Left ventricle myocardium inferior (tissue), 1 donor: ENCODE data around the gene CASKIN1. TPM values are rescaled to one million over a fixed set of nuclear protein-coding genes. Genes with fewer than 3 reads are reported as not detected.
A peak's percentile ranks its signal among the peaks of the same experiment; 100 is the strongest.

Source experiments
- DNase-seq: peaks from one replicate; pipeline ENCODE4 v3.0.0-alpha.2; 2020
- H3K27ac ChIP-seq: fragments of 200-600 bp; replicated peaks from 2 replicates; pipeline ENCODE4 v1.8.0; 2021
- H3K27me3 ChIP-seq: fragments of 200-600 bp; 2 replicates; pipeline ENCODE4 v1.8.0; 2021; ENCODE audit warnings: low read depth
- H3K36me3 ChIP-seq: fragments of 200-600 bp; 2 replicates; pipeline ENCODE4 v1.8.0; 2021
- H3K4me1 ChIP-seq: fragments of 200-600 bp; 2 replicates; pipeline ENCODE4 v1.8.0; 2021
- H3K4me3 ChIP-seq: fragments of 200-600 bp; 2 replicates; pipeline ENCODE4 v1.8.0; 2021; ENCODE audit warnings: mild to moderate bottlenecking, moderate library complexity
- H3K9me3 ChIP-seq: fragments of 200-600 bp; replicated peaks from 2 replicates; pipeline ENCODE4 v1.8.0; 2021
- intact Hi-C: fragments of 100-400 bp; cut with micrococcal nuclease; formaldehyde crosslinking; loops from one replicate; pipeline ENCODE4 v1.11.0; 2022
- long read RNA-seq: library from polyadenylated mRNA; unstranded; transcript quantifications from one replicate; pipeline ENCODE4 v2.0.0, GENCODE V29; 2021
- total RNA-seq: library from RNA; stranded (reverse); fragmentation: NEBNext Ultra II Directional; extraction: Animal tissue kit (Norgen Biotek cat#: 25700); gene quantifications from one replicate; pipeline ENCODE4 v1.2.1, GENCODE V29; 2021
- TF ChIP-seq, protein P1 (sequence below): fragments of 200-600 bp; IDR thresholded peaks from 2 replicates; pipeline ENCODE4 v1.8.0; 2021; ENCODE audit warnings: antibody characterized with exemption, mild to moderate bottlenecking, borderline replicate concordance
- donor health status: DM: no; HTN: yes; CAD: no; lungs with severe emphysema.

CASKIN1 gene, protein sequence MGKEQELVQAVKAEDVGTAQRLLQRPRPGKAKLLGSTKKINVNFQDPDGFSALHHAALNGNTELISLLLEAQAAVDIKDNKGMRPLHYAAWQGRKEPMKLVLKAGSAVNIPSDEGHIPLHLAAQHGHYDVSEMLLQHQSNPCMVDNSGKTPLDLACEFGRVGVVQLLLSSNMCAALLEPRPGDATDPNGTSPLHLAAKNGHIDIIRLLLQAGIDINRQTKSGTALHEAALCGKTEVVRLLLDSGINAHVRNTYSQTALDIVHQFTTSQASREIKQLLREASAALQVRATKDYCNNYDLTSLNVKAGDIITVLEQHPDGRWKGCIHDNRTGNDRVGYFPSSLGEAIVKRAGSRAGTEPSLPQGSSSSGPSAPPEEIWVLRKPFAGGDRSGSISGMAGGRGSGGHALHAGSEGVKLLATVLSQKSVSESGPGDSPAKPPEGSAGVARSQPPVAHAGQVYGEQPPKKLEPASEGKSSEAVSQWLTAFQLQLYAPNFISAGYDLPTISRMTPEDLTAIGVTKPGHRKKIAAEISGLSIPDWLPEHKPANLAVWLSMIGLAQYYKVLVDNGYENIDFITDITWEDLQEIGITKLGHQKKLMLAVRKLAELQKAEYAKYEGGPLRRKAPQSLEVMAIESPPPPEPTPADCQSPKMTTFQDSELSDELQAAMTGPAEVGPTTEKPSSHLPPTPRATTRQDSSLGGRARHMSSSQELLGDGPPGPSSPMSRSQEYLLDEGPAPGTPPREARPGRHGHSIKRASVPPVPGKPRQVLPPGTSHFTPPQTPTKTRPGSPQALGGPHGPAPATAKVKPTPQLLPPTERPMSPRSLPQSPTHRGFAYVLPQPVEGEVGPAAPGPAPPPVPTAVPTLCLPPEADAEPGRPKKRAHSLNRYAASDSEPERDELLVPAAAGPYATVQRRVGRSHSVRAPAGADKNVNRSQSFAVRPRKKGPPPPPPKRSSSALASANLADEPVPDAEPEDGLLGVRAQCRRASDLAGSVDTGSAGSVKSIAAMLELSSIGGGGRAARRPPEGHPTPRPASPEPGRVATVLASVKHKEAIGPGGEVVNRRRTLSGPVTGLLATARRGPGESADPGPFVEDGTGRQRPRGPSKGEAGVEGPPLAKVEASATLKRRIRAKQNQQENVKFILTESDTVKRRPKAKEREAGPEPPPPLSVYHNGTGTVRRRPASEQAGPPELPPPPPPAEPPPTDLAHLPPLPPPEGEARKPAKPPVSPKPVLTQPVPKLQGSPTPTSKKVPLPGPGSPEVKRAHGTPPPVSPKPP (N-terminal part only)
- 4.0 TPM for total RNA-seq
- long read RNA-seq, partial matches to known transcripts: 2 of 6 reads
- long read RNA-seq, other reads (novel, unspliced or antisense): 4 of 6 reads

DNA sequence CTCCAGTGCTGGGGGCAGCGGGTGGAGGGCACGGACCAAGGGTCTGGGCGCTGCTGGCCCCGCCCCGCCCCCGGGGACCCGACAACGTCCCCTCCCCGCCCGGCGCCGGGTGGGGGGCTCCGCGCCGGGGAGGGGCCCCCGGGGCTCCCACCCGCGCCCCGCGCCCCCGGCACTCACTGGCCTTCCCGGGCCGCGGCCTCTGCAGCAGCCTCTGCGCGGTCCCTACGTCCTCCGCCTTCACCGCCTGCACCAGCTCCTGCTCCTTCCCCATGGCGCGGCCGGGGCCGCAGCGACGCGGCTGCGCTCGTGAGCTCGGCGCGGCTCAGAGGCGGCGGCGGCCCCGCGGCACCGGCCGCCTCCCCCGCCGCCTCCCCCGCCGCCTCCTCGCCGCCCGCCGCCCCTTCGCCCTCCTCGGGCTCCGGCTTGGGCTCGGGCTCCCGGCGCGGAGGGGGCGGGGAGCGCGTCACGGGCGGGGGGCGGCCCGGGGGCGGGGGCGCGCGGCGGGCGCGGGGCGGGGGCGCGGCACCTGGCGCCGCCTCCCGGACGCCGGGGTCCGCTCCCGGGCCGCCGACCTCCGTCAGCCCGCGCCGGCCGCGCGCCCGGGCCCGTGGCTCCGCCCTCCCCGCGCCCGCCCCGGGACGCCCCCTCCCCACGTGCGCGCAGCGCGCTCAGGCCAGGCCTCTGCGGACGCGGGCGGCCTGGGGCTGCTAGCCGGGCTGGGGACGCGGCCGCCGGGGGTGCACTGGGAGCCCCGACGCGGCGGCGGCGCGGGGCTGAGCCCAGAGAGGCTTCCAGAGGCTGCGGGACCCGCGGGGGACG, at the start of gene CASKIN1:
CASKIN1 (minus strand) TSS at position 444 of the 819 bp plus-strand sequence; CDS start at position 271, 173 bp downstream.
- DNase-seq: no peak
- TF ChIP-seq, protein P1, sequence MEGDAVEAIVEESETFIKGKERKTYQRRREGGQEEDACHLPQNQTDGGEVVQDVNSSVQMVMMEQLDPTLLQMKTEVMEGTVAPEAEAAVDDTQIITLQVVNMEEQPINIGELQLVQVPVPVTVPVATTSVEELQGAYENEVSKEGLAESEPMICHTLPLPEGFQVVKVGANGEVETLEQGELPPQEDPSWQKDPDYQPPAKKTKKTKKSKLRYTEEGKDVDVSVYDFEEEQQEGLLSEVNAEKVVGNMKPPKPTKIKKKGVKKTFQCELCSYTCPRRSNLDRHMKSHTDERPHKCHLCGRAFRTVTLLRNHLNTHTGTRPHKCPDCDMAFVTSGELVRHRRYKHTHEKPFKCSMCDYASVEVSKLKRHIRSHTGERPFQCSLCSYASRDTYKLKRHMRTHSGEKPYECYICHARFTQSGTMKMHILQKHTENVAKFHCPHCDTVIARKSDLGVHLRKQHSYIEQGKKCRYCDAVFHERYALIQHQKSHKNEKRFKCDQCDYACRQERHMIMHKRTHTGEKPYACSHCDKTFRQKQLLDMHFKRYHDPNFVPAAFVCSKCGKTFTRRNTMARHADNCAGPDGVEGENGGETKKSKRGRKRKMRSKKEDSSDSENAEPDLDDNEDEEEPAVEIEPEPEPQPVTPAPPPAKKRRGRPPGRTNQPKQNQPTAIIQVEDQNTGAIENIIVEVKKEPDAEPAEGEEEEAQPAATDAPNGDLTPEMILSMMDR: no peak
- H3K27me3 ChIP-seq: peaks cover 68% of the 10 kb centered on the region
- no peak within 1 kb of the TSS for H3K27ac ChIP-seq
- intact Hi-C loops: no loop called here
- no peaks in the 10 kb centered on the region for H3K36me3 ChIP-seq
- peaks cover 16% of the 10 kb centered on the region for H3K4me1 ChIP-seq
- H3K4me3 ChIP-seq: peak within 1 kb of the TSS; percentile 62
- H3K9me3 ChIP-seq: no peaks in the 10 kb centered on the region

DNA sequence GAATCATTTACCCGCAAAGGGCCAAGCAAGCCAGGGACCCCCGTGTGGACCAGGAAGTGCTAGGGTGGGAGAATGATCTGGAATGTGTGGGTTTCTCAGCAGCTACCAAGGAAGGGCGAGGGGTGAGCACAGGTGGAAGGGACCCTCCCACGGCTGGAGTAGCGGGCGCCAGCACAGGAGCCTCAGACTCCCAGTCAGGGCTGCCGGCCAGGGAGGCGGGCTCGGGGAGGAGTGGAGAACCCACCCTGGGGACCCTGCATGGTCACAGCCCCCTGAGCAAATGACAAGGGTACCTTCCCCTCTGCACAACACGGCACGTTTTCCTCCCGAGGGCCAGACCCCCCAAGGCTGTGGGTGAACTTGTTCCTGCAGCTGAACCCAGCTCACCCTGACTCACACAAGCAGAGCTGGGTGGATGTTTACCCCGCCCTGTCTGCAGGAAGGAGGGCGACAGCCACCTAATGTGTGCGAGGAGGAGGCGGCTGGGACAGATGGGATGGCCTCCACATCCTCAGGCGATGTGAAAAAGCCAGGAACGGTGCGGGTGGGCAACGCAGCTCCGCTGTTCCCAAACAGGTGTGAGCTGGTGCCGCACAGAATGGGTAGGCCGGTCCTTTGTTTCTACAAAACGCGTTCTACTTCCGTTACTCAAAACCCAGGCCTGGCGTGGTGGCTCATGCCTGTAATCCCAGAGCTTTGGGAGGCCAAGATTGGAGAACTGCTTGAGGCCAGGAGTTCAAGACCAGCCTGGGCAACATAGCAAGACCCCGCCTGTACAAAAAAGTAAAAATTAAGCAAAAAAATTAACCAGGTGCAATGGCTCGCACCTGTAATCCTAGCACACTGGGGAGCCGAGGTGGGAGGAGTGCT, 48.8 kb upstream of the CASKIN1 start:
- Histone ChIP-seq H3K4me3 (no peak overlapping the region), H3K9me3 (no peaks in the 10 kb centered on the region), H3K36me3 (peaks cover 72% of the 10 kb centered on the region), H3K27ac (no peak overlapping the region), H3K4me1 (peaks cover 19% of the 10 kb centered on the region), H3K27me3 (no peaks in the 10 kb centered on the region)
- TF ChIP-seq, protein P1: no peak
- DNase-seq: no peak
- intact Hi-C loops: loop anchor here (10.0 kb wide), 1 partner anchor 170 kb away; no protein-coding TSS in a partner anchor

DNA sequence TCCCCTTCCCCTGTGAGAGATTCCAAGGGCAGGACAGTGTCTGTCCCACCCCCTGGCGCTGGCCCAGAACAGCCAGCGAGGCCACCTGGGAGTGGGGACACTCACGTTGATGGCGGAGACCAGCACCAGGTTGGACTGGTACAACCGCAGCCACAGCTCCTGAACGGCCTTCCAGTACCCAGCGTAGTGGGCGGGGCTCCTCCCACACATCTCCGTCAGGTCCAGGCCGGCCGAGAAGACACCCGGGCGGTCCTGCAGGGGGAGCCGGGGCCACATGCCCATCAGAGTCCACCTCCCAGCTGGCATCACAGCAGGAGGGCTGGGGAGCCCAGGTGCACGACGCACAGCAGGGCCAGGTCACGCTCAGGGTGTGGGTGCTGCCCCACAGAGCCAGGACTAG, 47.9 kb upstream of the CASKIN1 start:
- Histone ChIP-seq H3K27me3 (no peaks in the 10 kb centered on the region), H3K27ac (no peak overlapping the region), H3K9me3 (no peaks in the 10 kb centered on the region), H3K36me3 (peaks cover 77% of the 10 kb centered on the region), H3K4me1 (peaks cover 10% of the 10 kb centered on the region), H3K4me3 (no peak overlapping the region)
- TF ChIP-seq, protein P1: no peak
- intact Hi-C loops: loop anchor here (10.0 kb wide), 1 partner anchor 170 kb away; no protein-coding TSS in a partner anchor
- DNase-seq: no peak

DNA sequence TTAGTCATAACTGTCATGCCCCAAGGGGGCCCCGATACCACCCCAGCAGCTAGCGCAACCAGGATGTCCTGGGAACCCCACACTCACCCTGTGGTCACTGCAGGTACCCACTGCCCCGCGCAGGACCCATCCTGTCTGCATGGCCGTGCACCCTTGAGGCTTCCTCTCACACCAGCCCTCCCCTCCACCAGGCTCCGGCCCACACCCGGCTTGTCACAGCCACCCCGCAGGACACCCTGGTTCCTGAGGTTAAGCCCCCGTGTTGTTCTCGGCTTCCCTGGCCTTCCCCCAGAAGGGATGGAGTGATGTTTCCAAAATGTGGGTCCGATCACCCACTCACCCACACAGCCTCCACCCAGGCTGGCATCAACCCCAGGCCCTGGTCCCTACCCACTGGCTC, 47.4 kb upstream of the CASKIN1 start:
- TF ChIP-seq, protein P1: no peak
- no peak for DNase-seq
- Histone ChIP-seq H3K27ac (no peak overlapping the region), H3K4me1 (peaks cover 7% of the 10 kb centered on the region), H3K4me3 (no peak overlapping the region), H3K27me3 (no peaks in the 10 kb centered on the region), H3K9me3 (no peaks in the 10 kb centered on the region), H3K36me3 (peaks cover 75% of the 10 kb centered on the region)
- intact Hi-C loops: loop anchor here (10.0 kb wide), 1 partner anchor 169 kb away; no protein-coding TSS in a partner anchor
